ENCODE measurements around the gene MAB21L2. TPM values are rescaled to one million over a fixed set of nuclear protein-coding genes. Genes with fewer than 3 reads are reported as not detected.
"Not testable (repeated sequence)": the region's sequence is repeated elsewhere in the genome, so short reads cannot be mapped to it uniquely, and the experiment has no call there.

Gene MAB21L2
- total and polyA plus RNA-seq, 4 experiments from 2014 or later, result 0.08 TPM; not detected in 3

DNA sequence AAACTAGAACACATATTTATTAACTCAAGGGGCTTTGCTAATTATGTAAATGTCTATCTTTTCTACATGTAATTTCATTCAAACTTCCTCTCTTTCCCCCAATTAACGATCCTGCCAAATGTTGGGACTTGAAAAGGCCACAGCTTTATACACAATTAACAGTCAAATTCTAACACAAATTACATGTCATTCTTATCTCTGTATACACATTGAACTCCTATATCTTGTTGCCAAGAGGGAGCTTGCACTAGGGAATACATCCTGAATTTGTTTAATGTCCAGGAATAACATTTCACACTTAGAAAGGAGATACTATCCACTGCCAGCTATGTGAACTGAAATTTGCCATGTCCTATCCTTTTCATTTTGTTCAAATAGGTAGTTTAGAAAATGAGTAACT, 38.9 kb upstream of the MAB21L2 start:
- no peaks in the 10 kb centered on the region for H3K27me3 ChIP-seq (ENCODE audit: insufficient read depth, low read length)
- Mint-ChIP-seq H3K27me3 (no peaks in the 10 kb centered on the region), H3K4me1 (peaks cover 0 to 4% (median 2%) of the 10 kb centered on the region in 4 donors), H3K27ac (no peak overlapping the region), H3K9me3 (no peaks in the 10 kb centered on the region), H3K4me3 (no peak overlapping the region), H3K36me3 (peaks cover 0 to 10% of the 10 kb centered on the region in 2 donors)
- ChIA-PET CTCF (ENCODE audit: partially characterized antibody) (no interaction called here), POLR2A (ENCODE audit: partially characterized antibody) (no interaction called here)
- intact Hi-C loops (cut with micrococcal nuclease), result no loop called here
- no peaks in the 10 kb centered on the region for H3K9me3 ChIP-seq (ENCODE audit: control insufficient read depth in 1 of 2, low read length in 2 of 2)
- no peak for DNase-seq
- H3K36me3 ChIP-seq (ENCODE audit: insufficient read depth, low read length), result no peaks in the 10 kb centered on the region
- no peak overlapping the region for H3K27ac ChIP-seq (ENCODE audit: low read depth, low read length)
- H3K4me3 ChIP-seq (ENCODE audit: low read length in 2 of 2), result no peak overlapping the region
- H3K4me1 ChIP-seq (ENCODE audit: insufficient read depth, low read length), result no peaks in the 10 kb centered on the region

DNA sequence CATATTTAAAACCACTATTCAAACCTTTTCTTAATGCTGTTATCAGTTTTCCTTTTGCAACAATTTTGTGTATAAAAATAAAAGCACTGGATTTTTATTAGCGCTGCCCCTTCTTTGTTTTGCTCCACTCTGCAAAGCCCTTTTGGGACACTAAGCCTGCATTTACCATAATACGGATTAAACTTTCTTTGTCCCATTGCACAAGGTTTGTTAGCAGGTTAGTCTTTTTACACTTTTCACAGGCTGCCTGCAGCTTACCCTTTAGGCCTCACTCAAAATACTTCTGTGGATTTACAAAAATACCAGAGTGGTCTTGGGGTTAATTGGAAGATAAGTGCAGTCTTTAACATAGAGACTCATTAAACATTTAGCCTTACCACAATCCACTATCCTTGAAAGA, 35.7 kb upstream of the MAB21L2 start:
- H3K36me3 Mint-ChIP-seq, result peaks cover 0 to 4% of the 10 kb centered on the region in 2 donors
- ChIA-PET CTCF (ENCODE audit: partially characterized antibody) (no interaction called here), POLR2A (ENCODE audit: partially characterized antibody) (no interaction called here)
- intact Hi-C loops (cut with micrococcal nuclease), result no loop called here
- Histone ChIP-seq H3K9me3 (ENCODE audit: control insufficient read depth in 1 of 2, low read length in 2 of 2) (no peaks in the 10 kb centered on the region), H3K4me1 (ENCODE audit: insufficient read depth, low read length) (no peaks in the 10 kb centered on the region), H3K27ac (ENCODE audit: low read depth, low read length) (no peak overlapping the region), H3K27me3 (ENCODE audit: insufficient read depth, low read length) (no peaks in the 10 kb centered on the region), H3K36me3 (ENCODE audit: insufficient read depth, low read length) (no peaks in the 10 kb centered on the region), H3K4me3 (ENCODE audit: low read length in 2 of 2) (no peak overlapping the region)
- no peaks in the 10 kb centered on the region for H3K27me3 Mint-ChIP-seq
- H3K4me3 Mint-ChIP-seq, result no peak overlapping the region
- no peaks in the 10 kb centered on the region for H3K9me3 Mint-ChIP-seq
- DNase-seq, result no peak
- peaks cover 0 to 4% (median 2%) of the 10 kb centered on the region in 4 donors for H3K4me1 Mint-ChIP-seq
- no peak overlapping the region for H3K27ac Mint-ChIP-seq

DNA sequence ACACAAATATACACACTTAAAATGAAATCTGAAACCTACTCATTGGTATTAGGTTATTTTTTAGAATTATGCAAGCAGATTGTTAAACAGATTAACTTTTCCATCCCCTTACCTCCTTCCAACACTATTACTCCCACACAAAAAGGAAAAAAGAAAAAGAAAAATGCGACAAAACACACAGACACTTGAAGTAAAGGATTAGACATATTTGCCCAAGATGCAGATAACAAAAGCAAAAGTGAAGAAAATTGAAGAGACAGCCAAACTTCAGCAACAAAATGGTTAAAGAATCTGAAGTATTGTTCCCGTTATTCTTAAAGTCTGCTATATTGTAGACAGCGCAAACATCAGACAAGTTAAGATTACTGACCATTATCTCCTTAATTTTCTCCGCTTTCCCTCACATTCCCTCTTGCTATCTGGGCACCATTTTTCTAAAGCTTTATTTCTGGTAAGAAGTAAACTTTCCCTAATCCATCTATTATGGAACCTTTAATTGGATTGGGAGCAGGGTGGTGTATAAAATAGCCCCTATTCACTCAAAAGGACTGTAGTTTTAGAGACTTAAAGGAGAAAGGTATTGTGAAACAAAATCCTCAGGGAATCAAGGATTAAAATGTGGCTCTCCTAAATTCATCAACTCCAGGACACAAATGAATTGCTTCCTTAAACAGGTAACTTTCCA, 34.7 kb upstream of the MAB21L2 start:
- Histone ChIP-seq H3K27me3 (ENCODE audit: insufficient read depth, low read length) (no peaks in the 10 kb centered on the region), H3K36me3 (ENCODE audit: insufficient read depth, low read length) (no peaks in the 10 kb centered on the region), H3K27ac (ENCODE audit: low read depth, low read length) (no peak overlapping the region), H3K9me3 (ENCODE audit: control insufficient read depth in 1 of 2, low read length in 2 of 2) (no peaks in the 10 kb centered on the region), H3K4me3 (ENCODE audit: low read length in 2 of 2) (no peak overlapping the region), H3K4me1 (ENCODE audit: insufficient read depth, low read length) (no peaks in the 10 kb centered on the region)
- ChIA-PET POLR2A (ENCODE audit: partially characterized antibody) (no interaction called here), CTCF (ENCODE audit: partially characterized antibody) (no interaction called here)
- Mint-ChIP-seq H3K9me3 (no peaks in the 10 kb centered on the region), H3K4me3 (no peak overlapping the region), H3K4me1 (peaks cover 0 to 4% (median 2%) of the 10 kb centered on the region in 4 donors), H3K27ac (no peak overlapping the region), H3K27me3 (no peaks in the 10 kb centered on the region), H3K36me3 (peaks cover 3 to 9% of the 10 kb centered on the region in 2 donors)
- intact Hi-C loops (cut with micrococcal nuclease), result no loop called here
- DNase-seq, result no peak

DNA sequence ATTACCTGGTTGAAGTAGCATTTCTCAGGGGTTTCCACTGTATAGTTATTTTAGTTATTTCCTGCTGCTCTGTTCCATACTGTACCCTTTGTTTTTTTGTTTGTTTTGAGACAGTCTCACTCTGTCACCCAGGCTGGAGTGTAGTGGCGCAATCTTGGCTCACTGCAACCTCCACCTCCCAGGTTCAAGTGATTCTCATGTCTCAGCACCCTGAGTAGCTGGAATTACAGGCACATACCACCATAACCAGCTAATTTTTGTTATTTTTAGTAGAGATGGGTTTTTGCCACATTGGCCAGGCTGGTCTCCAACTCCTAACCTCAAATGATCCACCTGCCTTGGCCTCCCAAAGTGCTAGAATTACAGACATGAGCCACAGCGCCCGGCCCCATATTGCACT, 24.1 kb upstream of the MAB21L2 start:
- H3K27ac ChIP-seq (ENCODE audit: low read depth, low read length); H3K4me1 ChIP-seq (ENCODE audit: insufficient read depth, low read length); POLR2A ChIA-PET (ENCODE audit: partially characterized antibody); H3K9me3 ChIP-seq (ENCODE audit: control insufficient read depth in 1 of 2, low read length in 2 of 2); H3K36me3 ChIP-seq (ENCODE audit: insufficient read depth, low read length); H3K4me1 Mint-ChIP-seq; DNase-seq; intact Hi-C loops (cut with micrococcal nuclease); H3K4me3 ChIP-seq (ENCODE audit: low read length in 2 of 2); H3K27me3 Mint-ChIP-seq; CTCF ChIA-PET (ENCODE audit: partially characterized antibody); H3K27me3 ChIP-seq (ENCODE audit: insufficient read depth, low read length); H3K4me3 Mint-ChIP-seq; H3K27ac Mint-ChIP-seq: not testable (repeated sequence)
- Mint-ChIP-seq H3K9me3 (peaks cover 6 to 12% (median 8%) of the 10 kb centered on the region in 8 donors), H3K36me3 (peaks cover 30 to 50% of the 10 kb centered on the region in 2 donors)

DNA sequence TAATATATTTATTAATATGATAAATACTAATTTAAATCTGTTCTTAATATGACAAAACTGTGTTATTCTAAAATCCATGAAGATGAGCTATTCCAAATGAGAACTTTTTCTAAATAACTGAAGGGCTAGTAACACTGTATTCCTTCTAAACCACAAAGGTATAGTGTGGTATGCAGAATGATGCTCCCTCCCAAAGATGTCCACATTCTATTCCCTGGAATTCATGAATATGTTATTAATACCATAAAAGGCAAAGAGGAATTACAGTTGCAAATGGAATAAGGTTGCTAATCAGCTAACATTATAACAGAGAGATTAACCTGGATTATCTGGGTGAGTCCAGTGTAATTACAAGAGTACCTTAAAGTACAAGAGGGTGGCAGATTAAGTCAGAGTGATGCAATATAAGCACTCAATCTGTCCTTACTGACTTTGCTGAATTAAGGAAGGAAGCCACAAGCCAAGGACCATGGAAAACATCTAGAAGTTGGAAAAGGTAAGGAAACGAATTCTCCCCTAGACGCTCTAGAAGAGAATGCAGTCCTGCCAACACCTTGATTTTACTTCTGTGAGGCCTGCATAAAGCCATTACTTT, 20.7 kb upstream of the MAB21L2 start:
- H3K36me3 Mint-ChIP-seq, result peaks cover 30 to 54% of the 10 kb centered on the region in 2 donors
- H3K4me1 Mint-ChIP-seq, result peaks cover 0 to 5% (median under 1%) of the 10 kb centered on the region in 4 donors
- CTCF ChIA-PET (ENCODE audit: partially characterized antibody), result no interaction called here

DNA sequence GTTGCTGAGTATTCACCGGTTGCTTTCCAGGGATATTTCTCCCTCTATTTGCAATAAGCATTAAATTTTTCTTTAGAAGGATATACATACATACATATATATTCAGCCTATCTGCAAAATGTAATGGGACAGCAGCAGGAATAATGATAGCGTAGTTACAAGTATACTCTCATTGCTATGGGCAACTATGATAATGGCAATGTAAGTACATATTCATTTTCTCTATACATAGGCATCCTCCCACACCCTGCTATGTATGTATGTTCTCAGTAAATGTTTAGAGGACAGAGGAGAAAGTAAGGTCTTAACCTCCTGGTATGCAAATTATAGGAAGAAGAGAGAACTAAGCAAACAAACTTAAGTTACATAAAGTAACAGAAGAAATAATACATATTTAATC, 19.7 kb upstream of the MAB21L2 start:
- no peaks in the 10 kb centered on the region for H3K27me3 Mint-ChIP-seq

More for the DNA sequence above, 20.7 kb upstream of the MAB21L2 start:
- Histone ChIP-seq H3K9me3 (ENCODE audit: control insufficient read depth in 1 of 2, low read length in 2 of 2) (no peaks in the 10 kb centered on the region), H3K27ac (ENCODE audit: low read depth, low read length) (no peak overlapping the region), H3K27me3 (ENCODE audit: insufficient read depth, low read length) (no peaks in the 10 kb centered on the region), H3K4me3 (ENCODE audit: low read length in 2 of 2) (no peak overlapping the region), H3K4me1 (ENCODE audit: insufficient read depth, low read length) (no peaks in the 10 kb centered on the region), H3K36me3 (ENCODE audit: insufficient read depth, low read length) (no peaks in the 10 kb centered on the region)
- H3K4me3 Mint-ChIP-seq, result no peak overlapping the region
- no peak overlapping the region for H3K27ac Mint-ChIP-seq
- no peak for DNase-seq
- intact Hi-C loops (cut with micrococcal nuclease), result no loop called here
- H3K27me3 Mint-ChIP-seq, result no peaks in the 10 kb centered on the region
- peaks cover 0 to 5% (median 3%) of the 10 kb centered on the region in 8 donors for H3K9me3 Mint-ChIP-seq
- POLR2A ChIA-PET (ENCODE audit: partially characterized antibody), result no interaction called here

DNA sequence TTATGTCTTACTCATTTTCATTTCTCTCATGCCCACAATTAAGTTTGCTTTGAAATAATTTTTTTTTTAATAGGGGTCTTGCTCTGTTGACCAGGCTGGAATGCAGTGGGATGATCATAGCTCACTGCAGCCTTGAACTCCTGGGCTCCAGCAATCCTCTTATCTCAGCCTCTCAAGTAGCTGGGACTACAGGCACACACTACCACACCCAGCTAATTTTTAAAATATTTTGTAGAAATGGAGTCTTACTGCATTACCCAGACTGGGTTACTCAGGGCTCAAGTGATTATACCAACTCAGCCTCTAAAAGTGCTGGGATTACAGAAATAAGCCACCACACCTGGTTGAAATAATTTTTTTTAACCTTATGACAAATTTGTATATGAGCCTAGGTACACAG, 19.2 kb upstream of the MAB21L2 start:
- peaks cover 0 to 3% (median under 1%) of the 10 kb centered on the region in 4 donors for H3K4me1 Mint-ChIP-seq
- Histone ChIP-seq H3K27ac (ENCODE audit: low read depth, low read length) (no peak overlapping the region), H3K4me1 (ENCODE audit: insufficient read depth, low read length) (no peaks in the 10 kb centered on the region), H3K9me3 (ENCODE audit: control insufficient read depth in 1 of 2, low read length in 2 of 2) (no peaks in the 10 kb centered on the region), H3K27me3 (ENCODE audit: insufficient read depth, low read length) (no peaks in the 10 kb centered on the region), H3K4me3 (ENCODE audit: low read length in 2 of 2) (no peak overlapping the region), H3K36me3 (ENCODE audit: insufficient read depth, low read length) (no peaks in the 10 kb centered on the region)
- intact Hi-C loops (cut with micrococcal nuclease), result no loop called here
- no peak overlapping the region for H3K4me3 Mint-ChIP-seq
- H3K36me3 Mint-ChIP-seq, result peaks cover 35 to 51% of the 10 kb centered on the region in 2 donors
- CTCF ChIA-PET (ENCODE audit: partially characterized antibody), result no interaction called here
- H3K27me3 Mint-ChIP-seq, result no peaks in the 10 kb centered on the region
- POLR2A ChIA-PET (ENCODE audit: partially characterized antibody), result no interaction called here
- DNase-seq, result no peak
- peaks cover 0 to 5% (median 4%) of the 10 kb centered on the region in 8 donors for H3K9me3 Mint-ChIP-seq
- H3K27ac Mint-ChIP-seq, result no peak overlapping the region

More for the DNA sequence above, 19.7 kb upstream of the MAB21L2 start:
- Mint-ChIP-seq H3K4me1 (peaks cover 0 to 5% (median under 1%) of the 10 kb centered on the region in 4 donors), H3K36me3 (peaks cover 31 to 52% of the 10 kb centered on the region in 2 donors), H3K9me3 (peaks cover 0 to 5% (median 3%) of the 10 kb centered on the region in 8 donors), H3K4me3 (no peak overlapping the region), H3K27ac (peak overlapping the region in 1 of 7 donors; percentile 28)
- no peaks in the 10 kb centered on the region for H3K36me3 ChIP-seq (ENCODE audit: insufficient read depth, low read length)
- no peaks in the 10 kb centered on the region for H3K27me3 ChIP-seq (ENCODE audit: insufficient read depth, low read length)
- ChIA-PET POLR2A (ENCODE audit: partially characterized antibody) (no interaction called here), CTCF (ENCODE audit: partially characterized antibody) (no interaction called here)
- H3K9me3 ChIP-seq (ENCODE audit: control insufficient read depth in 1 of 2, low read length in 2 of 2), result no peaks in the 10 kb centered on the region
- H3K4me3 ChIP-seq (ENCODE audit: low read length in 2 of 2), result no peak overlapping the region
- intact Hi-C loops (cut with micrococcal nuclease), result no loop called here
- H3K27ac ChIP-seq (ENCODE audit: low read depth, low read length), result no peak overlapping the region
- H3K4me1 ChIP-seq (ENCODE audit: insufficient read depth, low read length), result no peaks in the 10 kb centered on the region
- no peak for DNase-seq
